GM18519 (cell line): Measurements from ENCODE around the gene PNPLA4.

Experiments used
- ATAC-seq: cut with Tn5 transposase; IDR thresholded peaks from one replicate; pipeline ENCODE4 v1.9.1; 2021; ENCODE audit warnings: mild to moderate bottlenecking, moderate library complexity; ENCODE audit not compliant: unreplicated experiment, low FRiP score

PNPLA4 gene

GRCh38 chrX:7927259-7928167, at the start of gene PNPLA4:
Gene PNPLA4, minus strand, starts transcription at chrX:7927413. Its CDS starts 1,294 bp downstream, at chrX:7926119.
- peak; percentile 81 for ATAC-seq

- no peak for ATAC-seq
These were observed 45.4 kb upstream of the PNPLA4 start for GRCh38 chrX:7972586-7972985.

GRCh38 chrX:7970428-7970827, 43.2 kb upstream of the PNPLA4 start:
- no peak for ATAC-seq

GRCh38 chrX:7965436-7965835, 38.2 kb upstream of the PNPLA4 start:
- ATAC-seq, result no peak

GRCh38 chrX:7960246-7960645, 33.0 kb upstream of the PNPLA4 start:
- no peak for ATAC-seq

- ATAC-seq, result no peak
These were observed 26.2 kb upstream of the PNPLA4 start for GRCh38 chrX:7953446-7953845.

- ATAC-seq, result peak; percentile 99
These were observed 23.7 kb upstream of the PNPLA4 start for GRCh38 chrX:7950865-7951264.

- ATAC-seq, result no peak
These were observed 21.3 kb upstream of the PNPLA4 start for GRCh38 chrX:7948483-7948882.

- no peak for ATAC-seq
These were observed 19.7 kb upstream of the PNPLA4 start for GRCh38 chrX:7946960-7947359.

GRCh38 chrX:7943600-7944245, 16.5 kb upstream of the PNPLA4 start:
- no peak for ATAC-seq

GRCh38 chrX:7941390-7942042, 14.3 kb upstream of the PNPLA4 start:
- no peak for ATAC-seq

- no peak for ATAC-seq
These were observed 6.8 kb upstream of the PNPLA4 start for GRCh38 chrX:7934026-7934425.

- ATAC-seq, result no peak
These were observed 327 bp downstream of the PNPLA4 start for GRCh38 chrX:7926914-7927258.

- no peak for ATAC-seq
These were observed 712 bp downstream of the PNPLA4 start for GRCh38 chrX:7926501-7926900.

GRCh38 chrX:7925867-7926472, 1.2 kb downstream of the PNPLA4 start:
- peak; percentile 38 for ATAC-seq

- ATAC-seq, result no peak
These were observed 5.5 kb downstream of the PNPLA4 start for GRCh38 chrX:7921750-7922149.

GRCh38 chrX:7908821-7909220, 18.4 kb downstream of the PNPLA4 start:
- no peak for ATAC-seq

- no peak for ATAC-seq
These were observed 22.7 kb downstream of the PNPLA4 start for GRCh38 chrX:7904562-7904961.

- no peak for ATAC-seq
These were observed 35.3 kb downstream of the PNPLA4 start for GRCh38 chrX:7891928-7892327.

GRCh38 chrX:7889680-7890079, 37.5 kb downstream of the PNPLA4 start:
- no peak for ATAC-seq

GRCh38 chrX:7889135-7889534, 38.1 kb downstream of the PNPLA4 start:
- no peak for ATAC-seq
